ACC112 (cell line): ENCODE data around the gene CXADR.

Experiments used
- H2AFZ ChIP-seq: fragments of 200-600 bp; sonication (generic); one replicate; pipeline ENCODE4 v1.6.0; 2017; ENCODE audit warnings: antibody characterized with exemption, low read length; ENCODE audit not compliant: unreplicated experiment
- H3K27ac ChIP-seq: fragments of 200-600 bp; sonication (generic); 2 replicates; pipeline ENCODE4 v1.5.1; 2014; ENCODE audit warnings: low read depth, mild to moderate bottlenecking, antibody characterized with exemption, low read length, moderate library complexity
- H3K27me3 ChIP-seq: fragments of 200-600 bp; sonication (generic); 2 replicates; pipeline ENCODE4 v1.6.1; 2014; ENCODE audit warnings: mild to moderate bottlenecking, antibody characterized with exemption, low read length, moderate library complexity, mixed read lengths; ENCODE audit not compliant: insufficient read depth
- H3K36me3 ChIP-seq: fragments of 200-600 bp; sonication (generic); 2 replicates; pipeline ENCODE4 v1.6.1; 2016; ENCODE audit warnings: mild to moderate bottlenecking, antibody characterized with exemption, low read length, moderate library complexity, mixed read lengths; ENCODE audit not compliant: insufficient read depth
- H3K4me1 ChIP-seq: fragments of 200-600 bp; sonication (generic); one replicate; pipeline ENCODE4 v1.6.1; 2016; ENCODE audit warnings: low read length, mixed read lengths; ENCODE audit not compliant: insufficient read depth, unreplicated experiment, control insufficient read depth
- H3K4me3 ChIP-seq: fragments of 200-600 bp; sonication (generic); 2 replicates; pipeline ENCODE4 v1.5.1; 2014; ENCODE audit warnings: mild to moderate bottlenecking, low read depth, low read length
- H3K79me2 ChIP-seq: fragments of 200-600 bp; sonication (generic); one replicate; pipeline ENCODE4 v1.6.0; 2016; ENCODE audit warnings: low read length; ENCODE audit not compliant: control insufficient read depth, unreplicated experiment, insufficient read depth

CXADR gene

GRCh38 chr21:17524635-17525034, 11.8 kb downstream of the CXADR start:
- H3K27me3 ChIP-seq, result peaks cover 41% of the 10 kb centered on the region
- no peaks in the 10 kb centered on the region for H3K36me3 ChIP-seq
- no peaks in the 10 kb centered on the region for H3K79me2 ChIP-seq
- no peak overlapping the region for H3K4me3 ChIP-seq
- H3K4me1 ChIP-seq, result no peaks in the 10 kb centered on the region
- H2AFZ ChIP-seq, result no peak overlapping the region
- no peak overlapping the region for H3K27ac ChIP-seq

- no peak overlapping the region for H3K4me3 ChIP-seq
Measured at GRCh38 chr21:17526776-17527175, 13.9 kb downstream of the CXADR start.

GRCh38 chr21:17527240-17527639, 14.4 kb downstream of the CXADR start:
- Histone ChIP-seq H3K27me3 (peaks cover 31% of the 10 kb centered on the region), H3K27ac (no peak overlapping the region), H3K4me1 (no peaks in the 10 kb centered on the region), H3K4me3 (no peak overlapping the region), H2AFZ (no peak overlapping the region), H3K79me2 (no peaks in the 10 kb centered on the region), H3K36me3 (no peaks in the 10 kb centered on the region)

More at GRCh38 chr21:17526776-17527175, 13.9 kb downstream of the CXADR start:
- no peaks in the 10 kb centered on the region for H3K79me2 ChIP-seq
- no peaks in the 10 kb centered on the region for H3K36me3 ChIP-seq
- peaks cover 31% of the 10 kb centered on the region for H3K27me3 ChIP-seq
- no peaks in the 10 kb centered on the region for H3K4me1 ChIP-seq
- no peak overlapping the region for H3K27ac ChIP-seq
- no peak overlapping the region for H2AFZ ChIP-seq

GRCh38 chr21:17527711-17528110, 14.9 kb downstream of the CXADR start:
- H3K4me3 ChIP-seq, result no peak overlapping the region
- no peak overlapping the region for H2AFZ ChIP-seq
- no peaks in the 10 kb centered on the region for H3K4me1 ChIP-seq
- no peak overlapping the region for H3K27ac ChIP-seq
- peaks cover 34% of the 10 kb centered on the region for H3K27me3 ChIP-seq
- no peaks in the 10 kb centered on the region for H3K36me3 ChIP-seq
- H3K79me2 ChIP-seq, result no peaks in the 10 kb centered on the region

- H3K27ac ChIP-seq, result no peak overlapping the region
Measured at GRCh38 chr21:17529648-17530047, 16.8 kb downstream of the CXADR start.

GRCh38 chr21:17532292-17532691, 19.4 kb downstream of the CXADR start:
- Histone ChIP-seq H3K4me3 (no peak overlapping the region), H3K27ac (no peak overlapping the region), H3K36me3 (no peaks in the 10 kb centered on the region), H3K4me1 (no peaks in the 10 kb centered on the region), H3K79me2 (no peaks in the 10 kb centered on the region), H2AFZ (no peak overlapping the region), H3K27me3 (peaks cover 27% of the 10 kb centered on the region)

More at GRCh38 chr21:17529648-17530047, 16.8 kb downstream of the CXADR start:
- Histone ChIP-seq H2AFZ (no peak overlapping the region), H3K36me3 (no peaks in the 10 kb centered on the region), H3K27me3 (peaks cover 33% of the 10 kb centered on the region), H3K79me2 (no peaks in the 10 kb centered on the region), H3K4me1 (no peaks in the 10 kb centered on the region), H3K4me3 (no peak overlapping the region)

GRCh38 chr21:17536381-17536780, 23.5 kb downstream of the CXADR start:
- peaks cover 57% of the 10 kb centered on the region for H3K27me3 ChIP-seq
- H3K36me3 ChIP-seq, result no peaks in the 10 kb centered on the region
- no peak overlapping the region for H3K4me3 ChIP-seq
- H3K27ac ChIP-seq, result no peak overlapping the region
- no peaks in the 10 kb centered on the region for H3K4me1 ChIP-seq
- H3K79me2 ChIP-seq, result no peaks in the 10 kb centered on the region
- H2AFZ ChIP-seq, result no peak overlapping the region

GRCh38 chr21:17537299-17537698, 24.5 kb downstream of the CXADR start:
- Histone ChIP-seq H2AFZ (no peak overlapping the region), H3K4me3 (no peak overlapping the region), H3K27ac (no peak overlapping the region), H3K79me2 (no peaks in the 10 kb centered on the region), H3K4me1 (no peaks in the 10 kb centered on the region), H3K36me3 (no peaks in the 10 kb centered on the region), H3K27me3 (peaks cover 65% of the 10 kb centered on the region)

- Histone ChIP-seq H3K36me3 (no peaks in the 10 kb centered on the region), H3K27me3 (peaks cover 67% of the 10 kb centered on the region), H3K79me2 (no peaks in the 10 kb centered on the region), H3K4me1 (no peaks in the 10 kb centered on the region), H3K4me3 (no peak overlapping the region), H2AFZ (no peak overlapping the region), H3K27ac (no peak overlapping the region)
Measured at GRCh38 chr21:17538576-17538975, 25.7 kb downstream of the CXADR start.

- H3K79me2 ChIP-seq, result no peaks in the 10 kb centered on the region
Measured at GRCh38 chr21:17539323-17539722, 26.5 kb downstream of the CXADR start.

GRCh38 chr21:17539743-17540341, 27.0 kb downstream of the CXADR start:
- no peaks in the 10 kb centered on the region for H3K79me2 ChIP-seq
- no peaks in the 10 kb centered on the region for H3K4me1 ChIP-seq

More at GRCh38 chr21:17539323-17539722, 26.5 kb downstream of the CXADR start:
- Histone ChIP-seq H3K4me3 (no peak overlapping the region), H3K27me3 (peaks cover 65% of the 10 kb centered on the region), H3K27ac (no peak overlapping the region), H2AFZ (no peak overlapping the region), H3K36me3 (no peaks in the 10 kb centered on the region), H3K4me1 (no peaks in the 10 kb centered on the region)

More at GRCh38 chr21:17539743-17540341, 27.0 kb downstream of the CXADR start:
- Histone ChIP-seq H2AFZ (no peak overlapping the region), H3K36me3 (no peaks in the 10 kb centered on the region), H3K4me3 (no peak overlapping the region), H3K27ac (no peak overlapping the region), H3K27me3 (peaks cover 62% of the 10 kb centered on the region)
